WERI-Rb-1 (cell line): ENCODE measurements around the gene UFSP2.
"Not testable (repeated sequence)": the region's sequence is repeated elsewhere in the genome, so short reads cannot be mapped to it uniquely, and the experiment has no call there.

Experiments
- DNase-seq: peaks from one replicate; pipeline ENCODE4 v3.0.0-alpha.2; 2020
- H3K27ac ChIP-seq: fragments of 250-450 bp; sonication (Bioruptor Pico); 2 replicates; pipeline ENCODE4 v1.5.1; 2020; ENCODE audit warnings: mild to moderate bottlenecking, moderate library complexity
- H3K27me3 ChIP-seq: fragments of 250-450 bp; sonication (Bioruptor Pico); 2 replicates; pipeline ENCODE4 v1.5.1; 2021; ENCODE audit warnings: mild to moderate bottlenecking, low read depth, moderate library complexity; ENCODE audit not compliant: insufficient read depth, severe bottlenecking
- H3K36me3 ChIP-seq: fragments of 250-450 bp; sonication (Bioruptor Pico); 2 replicates; pipeline ENCODE4 v1.5.1; 2020; ENCODE audit warnings: mild to moderate bottlenecking, moderate library complexity
- H3K4me3 ChIP-seq: 2 replicates; pipeline ENCODE4 v1.5.1; 2011; ENCODE audit warnings: low read depth, mild to moderate bottlenecking, control low read depth, low read length
- H3K9me3 ChIP-seq: fragments of 250-450 bp; sonication (Bioruptor Pico); 2 replicates; pipeline ENCODE4 v1.5.1; 2021; ENCODE audit warnings: mild to moderate bottlenecking, moderate library complexity; ENCODE audit not compliant: severe bottlenecking
- CTCF ChIP-seq: IDR thresholded peaks from 2 replicates; pipeline ENCODE4 v1.5.1; 2011; ENCODE audit warnings: low read depth, mild to moderate bottlenecking, control low read depth, inconsistent platforms, low read length

The UFSP2 gene

DNA sequence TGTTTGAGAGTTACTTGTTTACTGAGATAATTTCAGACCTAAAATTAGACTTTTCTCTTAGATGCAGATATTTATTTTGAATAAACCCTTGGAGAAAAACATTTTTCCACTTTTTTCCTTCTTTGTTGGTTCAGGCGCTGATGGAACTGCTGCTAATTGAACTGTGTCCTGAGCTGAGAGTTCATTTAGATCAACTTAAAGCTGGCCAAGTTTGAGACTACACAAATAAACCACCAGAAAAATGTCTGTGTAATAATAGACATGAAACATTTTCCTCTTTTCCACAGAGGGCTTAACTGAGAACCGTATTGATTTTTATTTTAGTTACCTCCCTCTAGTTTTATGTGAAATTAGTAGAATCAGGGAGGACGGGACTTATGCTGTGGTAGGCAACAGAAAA lies 62.5 kb downstream of the UFSP2 start:
- no peak overlapping the region for H3K27ac ChIP-seq
- H3K36me3 ChIP-seq: no peaks in the 10 kb centered on the region
- no peaks in the 10 kb centered on the region for H3K27me3 ChIP-seq
- H3K4me3 ChIP-seq: no peak overlapping the region
- DNase-seq: no peak
- H3K9me3 ChIP-seq: no peaks in the 10 kb centered on the region
- no peak for TF ChIP-seq CTCF

DNA sequence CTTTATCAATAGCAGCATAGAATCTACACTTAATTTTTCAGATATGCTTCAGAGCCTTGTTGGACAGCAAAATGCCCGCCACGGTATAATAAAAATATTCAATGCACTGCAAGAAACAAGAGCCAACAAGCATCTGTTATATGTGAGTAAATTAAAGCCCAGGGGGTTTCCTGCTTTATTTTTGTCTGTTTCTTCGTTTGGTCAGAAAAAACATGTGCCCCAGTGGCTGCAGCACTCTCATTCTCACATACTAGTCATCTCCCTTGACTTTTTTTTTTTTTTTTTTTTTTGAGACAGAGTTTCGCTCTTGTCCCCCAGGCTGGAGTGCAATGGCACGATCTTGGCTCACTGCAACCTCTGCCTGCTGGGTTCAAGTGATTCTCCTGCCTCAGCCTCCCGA lies 63.2 kb downstream of the UFSP2 start:
- not testable (repeated sequence) for H3K36me3 ChIP-seq, H3K4me3 ChIP-seq, H3K27ac ChIP-seq, DNase-seq, H3K27me3 ChIP-seq, H3K9me3 ChIP-seq

GRCh38 chr4:185361872-185362271 lies 63.9 kb downstream of the UFSP2 start:
- H3K27ac ChIP-seq: no peak overlapping the region
- DNase-seq: no peak
- H3K9me3 ChIP-seq: no peaks in the 10 kb centered on the region
- no peak overlapping the region for H3K4me3 ChIP-seq
- no peaks in the 10 kb centered on the region for H3K36me3 ChIP-seq
- no peak for TF ChIP-seq CTCF
- no peaks in the 10 kb centered on the region for H3K27me3 ChIP-seq

- Histone ChIP-seq H3K36me3 (no peaks in the 10 kb centered on the region), H3K4me3 (no peak overlapping the region), H3K27me3 (no peaks in the 10 kb centered on the region), H3K9me3 (no peaks in the 10 kb centered on the region), H3K27ac (no peak overlapping the region)
- DNase-seq: no peak
- no peak for TF ChIP-seq CTCF
Measured at GRCh38 chr4:185359767-185360446, 65.9 kb downstream of the UFSP2 start.

DNA sequence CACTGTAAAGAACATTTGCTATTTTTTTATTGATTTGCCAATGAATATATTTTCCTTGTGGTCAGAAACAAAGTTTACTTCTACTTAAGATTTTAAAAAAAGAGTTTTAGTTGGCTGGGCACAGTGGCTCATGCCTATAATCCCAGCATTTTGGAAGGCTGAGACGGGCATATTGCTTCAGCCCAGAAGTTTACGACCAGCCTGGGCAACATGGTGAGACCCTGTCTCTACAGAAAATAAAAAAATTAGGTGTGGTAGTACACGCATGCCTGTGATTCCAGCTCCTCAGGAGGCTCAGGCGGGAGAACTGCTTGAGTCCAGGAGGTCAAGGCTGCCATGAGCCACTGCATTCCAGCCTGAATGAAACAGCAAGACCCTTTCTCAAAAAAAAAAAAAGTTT lies 66.8 kb downstream of the UFSP2 start:
- Histone ChIP-seq H3K27ac (no peak overlapping the region), H3K36me3 (no peaks in the 10 kb centered on the region), H3K9me3 (no peaks in the 10 kb centered on the region), H3K27me3 (no peaks in the 10 kb centered on the region), H3K4me3 (no peak overlapping the region)
- no peak for TF ChIP-seq CTCF
- no peak for DNase-seq

DNA sequence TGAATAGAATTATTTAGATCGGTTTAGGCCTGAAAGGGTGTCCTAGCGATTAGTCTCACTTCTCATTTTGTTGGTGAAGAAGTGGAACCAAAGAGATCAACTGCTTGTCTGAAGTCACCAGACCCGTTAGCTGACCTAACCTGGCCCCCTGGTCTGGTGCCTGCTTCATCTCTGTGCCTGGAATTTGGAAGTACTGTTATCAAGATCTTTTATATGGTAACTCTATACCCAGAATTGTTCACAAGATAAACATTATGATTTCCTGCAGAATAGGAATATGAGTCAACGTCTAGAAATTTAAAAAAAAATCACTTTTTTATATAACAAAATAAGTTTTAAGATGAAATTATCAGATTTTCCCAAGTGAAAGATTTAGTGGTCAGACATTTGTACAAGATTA lies 67.2 kb downstream of the UFSP2 start:
- no peaks in the 10 kb centered on the region for H3K36me3 ChIP-seq
- DNase-seq: no peak
- H3K27me3 ChIP-seq: no peaks in the 10 kb centered on the region
- H3K9me3 ChIP-seq: no peaks in the 10 kb centered on the region
- H3K27ac ChIP-seq: no peak overlapping the region
- no peak for TF ChIP-seq CTCF
- H3K4me3 ChIP-seq: no peak overlapping the region
